Spleen (tissue), 11 donors: ENCODE results near the gene RUNDC3A. TPM values are rescaled to one million over a fixed set of nuclear protein-coding genes. Genes with fewer than 3 reads are reported as not detected.

Experiments
- DNase-seq: peaks from one replicate; pipeline ENCODE4 v3.0.0-alpha.2; 2020
- H3K27ac ChIP-seq, 8 donors: fragments of 200-600 bp; sonication (generic) in 7 of 8; 1 replicate in 4 of 8; 2 replicates in 4 of 8; pipeline versions ENCODE4 v1.5.0 to v1.8.0; 2016 to 2021; ENCODE audit warnings: inconsistent platforms in 4 of 8, mild to moderate bottlenecking in 4 of 8, moderate library complexity in 1 of 8
- H3K27me3 ChIP-seq, 7 donors: fragments of 200-600 bp; sonication (generic) in 6 of 7; replicated peaks in 1 of 7; 1 replicate in 4 of 7; 2 replicates in 3 of 7; pipeline versions ENCODE4 v1.5.0 to v1.8.0; 2016 to 2021; ENCODE audit warnings: inconsistent platforms in 3 of 7, mild to moderate bottlenecking in 1 of 7
- H3K36me3 ChIP-seq, 6 donors: fragments of 200-600 bp; sonication (generic) in 5 of 6; 1 replicate in 4 of 6; 2 replicates in 2 of 6; pipeline versions ENCODE4 v1.5.0 to v1.8.0; 2016 to 2021; ENCODE audit warnings: inconsistent platforms in 2 of 6
- H3K4me1 ChIP-seq, 6 donors: fragments of 200-600 bp; sonication (generic) in 5 of 6; 1 replicate in 3 of 6; 2 replicates in 3 of 6; pipeline versions ENCODE4 v1.5.0 to v1.8.0; 2016 to 2021; ENCODE audit warnings: inconsistent platforms in 3 of 6
- H3K4me3 ChIP-seq, 8 donors: fragments of 200-600 bp; sonication (generic) in 7 of 8; 1 replicate in 4 of 8; 2 replicates in 4 of 8; pipeline versions ENCODE4 v1.5.0 to v1.8.0; 2016 to 2021; ENCODE audit warnings: inconsistent platforms in 4 of 8, mild to moderate bottlenecking in 4 of 8, moderate library complexity in 2 of 8
- H3K9me3 ChIP-seq, 8 donors: fragments of 200-600 bp; sonication (generic) in 7 of 8; 1 replicate in 4 of 8; 2 replicates in 4 of 8; pipeline versions ENCODE4 v1.5.0 to v1.8.0; 2016 to 2021; ENCODE audit warnings: inconsistent platforms in 4 of 8
- POLR2A ChIP-seq, 3 donors: fragments of 450-650 bp; IDR thresholded peaks; one replicate each; pipeline ENCODE4 v1.5.1; 2017; ENCODE audit warnings: antibody characterized with exemption in 3 of 3, mild to moderate bottlenecking in 1 of 3
- POLR2AphosphoS5 ChIP-seq, 3 donors: sonication (generic); formaldehyde crosslinking; IDR thresholded peaks; one replicate each; pipeline ENCODE4 v1.5.1; 2017; ENCODE audit warnings: antibody characterized with exemption in 3 of 3
- WGBS, 5 donors: extraction: QIAGEN DNeasy Blood & Tissue Kit in 3 of 5; methylation state at CpG; one replicate each; pipeline versions ENCODE4 v1.1.5 to v1.1.7; 2013 to 2018; 5-methylcytosine and 5-hydroxymethylcytosine counted together
- intact Hi-C: fragments of 100-400 bp; cut with DNase I; formaldehyde crosslinking; loops from one replicate; pipeline ENCODE4 v1.15.0; 2023; ENCODE audit warnings: low total_unique reads
- polyA plus RNA-seq, 3 donors: library from polyadenylated mRNA; stranded (reverse); fragments of 200-250 nt; gene quantifications; one replicate each; pipeline ENCODE4 v1.2.1, GENCODE V29; 2013
- total RNA-seq, 7 donors: library from RNA; depleted of rRNA in 3 of 7; stranded (reverse); fragments of >200 nt in 3 of 7; fragmentation: NEBNext Ultra II Directional in 4 of 7; extraction: Animal tissue kit (Norgen Biotek cat#: 25700) in 4 of 7; gene quantifications; one replicate each; pipeline versions ENCODE4 v1.1.0 to v1.2.1, GENCODE V29; 2016 to 2021
- TF ChIP-seq, protein P1 (sequence below), 11 experiments: fragments of 200-600 bp in 7 of 11; fragments of 450-650 bp in 4 of 11; sonication (generic) in 4 of 11; IDR thresholded peaks in 8 of 11; conservative IDR thresholded peaks in 3 of 11; 1 replicate in 7 of 11; 2 replicates in 4 of 11; pipeline versions ENCODE4 v1.4.0 to v1.8.0; 2016 to 2021; ENCODE audit warnings: antibody characterized with exemption in 11 of 11, inconsistent platforms in 4 of 11, mild to moderate bottlenecking in 1 of 11
- donor health status: healthy with polysubstance abuse.
- donor health status: DM: no; HTN: no; CAD: no; lungs with moderate emphysema.
- donor health status: DM: no; HTN: no; CAD: no.
- donor health status: Bipolar disorder and iron deficiency.
- donor health status: healthy.
- donor health status: DM: no; HTN: no; CAD: no.
- donor health status: DM: yes; HTN: yes; CAD: no.

RUNDC3A gene
- total and polyA plus RNA-seq, 10 donors, result 0.48 to 14.6 (median 1.7) TPM

DNA sequence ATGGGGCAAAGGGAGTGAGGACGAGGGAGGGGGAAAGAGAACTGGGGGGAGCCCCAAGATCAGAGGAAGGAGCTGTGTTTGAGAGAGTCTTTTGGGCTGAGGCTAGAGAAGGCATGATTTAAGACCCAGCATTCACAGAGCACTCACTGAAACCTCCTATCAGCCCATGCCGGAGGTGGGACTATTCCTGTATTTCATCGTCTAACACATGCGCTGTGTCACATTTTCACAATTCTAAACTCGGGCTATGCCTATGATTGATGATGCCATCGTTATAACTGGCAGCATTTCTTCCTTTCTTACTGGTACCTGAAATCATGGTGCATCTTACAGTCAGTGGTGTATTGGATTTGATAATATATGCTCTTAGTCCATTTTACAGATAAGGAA lies 51.7 kb downstream of the RUNDC3A start:
- Histone ChIP-seq H3K36me3 (no peaks in the 10 kb centered on the region), H3K27me3 (peaks cover 0 to 45% (median 16%) of the 10 kb centered on the region in 7 donors), H3K9me3 (no peaks in the 10 kb centered on the region), H3K4me3 (no peak overlapping the region), H3K4me1 (peaks cover 4 to 37% (median 19%) of the 10 kb centered on the region in 6 donors), H3K27ac (no peak overlapping the region)
- TF ChIP-seq, protein P1, sequence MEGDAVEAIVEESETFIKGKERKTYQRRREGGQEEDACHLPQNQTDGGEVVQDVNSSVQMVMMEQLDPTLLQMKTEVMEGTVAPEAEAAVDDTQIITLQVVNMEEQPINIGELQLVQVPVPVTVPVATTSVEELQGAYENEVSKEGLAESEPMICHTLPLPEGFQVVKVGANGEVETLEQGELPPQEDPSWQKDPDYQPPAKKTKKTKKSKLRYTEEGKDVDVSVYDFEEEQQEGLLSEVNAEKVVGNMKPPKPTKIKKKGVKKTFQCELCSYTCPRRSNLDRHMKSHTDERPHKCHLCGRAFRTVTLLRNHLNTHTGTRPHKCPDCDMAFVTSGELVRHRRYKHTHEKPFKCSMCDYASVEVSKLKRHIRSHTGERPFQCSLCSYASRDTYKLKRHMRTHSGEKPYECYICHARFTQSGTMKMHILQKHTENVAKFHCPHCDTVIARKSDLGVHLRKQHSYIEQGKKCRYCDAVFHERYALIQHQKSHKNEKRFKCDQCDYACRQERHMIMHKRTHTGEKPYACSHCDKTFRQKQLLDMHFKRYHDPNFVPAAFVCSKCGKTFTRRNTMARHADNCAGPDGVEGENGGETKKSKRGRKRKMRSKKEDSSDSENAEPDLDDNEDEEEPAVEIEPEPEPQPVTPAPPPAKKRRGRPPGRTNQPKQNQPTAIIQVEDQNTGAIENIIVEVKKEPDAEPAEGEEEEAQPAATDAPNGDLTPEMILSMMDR (IDR thresholded peaks at IDR 0.05 in 8 of 11, conservative IDR thresholded peaks at IDR 0.05 in 3 of 11), result no peak
- TF ChIP-seq POLR2AphosphoS5 (IDR thresholded peaks at IDR 0.05) (no peak), POLR2A (IDR thresholded peaks at IDR 0.05) (no peak)
- DNase-seq, result no peak
- WGBS, 5 donors, result 53 to 71% (median 65%) methylated on average over 6 of the region's 6 CpGs
- intact Hi-C loops, result no loop called here

DNA sequence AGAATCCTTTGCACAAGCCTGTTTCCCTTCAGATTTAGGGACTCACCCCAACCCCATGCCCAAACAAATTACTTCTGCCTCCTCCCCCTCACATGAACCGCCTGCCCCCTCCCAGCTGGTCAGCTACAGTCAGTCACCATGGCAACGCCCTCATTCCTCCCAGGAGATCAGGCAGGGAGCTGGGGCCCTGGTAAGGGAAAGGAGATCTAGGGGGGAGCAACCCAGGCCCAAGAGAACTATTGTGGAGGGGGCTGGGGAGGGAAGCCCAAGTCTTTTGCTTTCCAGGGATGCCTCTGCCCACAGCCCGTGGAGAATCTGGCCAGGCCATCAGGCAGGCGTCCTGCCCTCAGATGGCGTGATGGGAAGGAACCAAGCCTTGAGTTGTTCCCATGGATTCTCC lies 52.4 kb downstream of the RUNDC3A start:
- Histone ChIP-seq H3K4me3 (no peak overlapping the region), H3K36me3 (no peaks in the 10 kb centered on the region), H3K4me1 (peaks cover 4 to 37% (median 19%) of the 10 kb centered on the region in 6 donors), H3K9me3 (no peaks in the 10 kb centered on the region), H3K27ac (no peak overlapping the region), H3K27me3 (peaks cover 0 to 51% (median 16%) of the 10 kb centered on the region in 7 donors)
- TF ChIP-seq, protein P1 (IDR thresholded peaks at IDR 0.05 in 8 of 11, conservative IDR thresholded peaks at IDR 0.05 in 3 of 11), result no peak
- TF ChIP-seq POLR2AphosphoS5 (IDR thresholded peaks at IDR 0.05), result no peak
- no peak for TF ChIP-seq POLR2A (IDR thresholded peaks at IDR 0.05)
- no peak for DNase-seq
- intact Hi-C loops, result no loop called here
- WGBS, 5 donors, result 67 to 84% (median 74%) methylated on average over 5 of the region's 5 CpGs

DNA sequence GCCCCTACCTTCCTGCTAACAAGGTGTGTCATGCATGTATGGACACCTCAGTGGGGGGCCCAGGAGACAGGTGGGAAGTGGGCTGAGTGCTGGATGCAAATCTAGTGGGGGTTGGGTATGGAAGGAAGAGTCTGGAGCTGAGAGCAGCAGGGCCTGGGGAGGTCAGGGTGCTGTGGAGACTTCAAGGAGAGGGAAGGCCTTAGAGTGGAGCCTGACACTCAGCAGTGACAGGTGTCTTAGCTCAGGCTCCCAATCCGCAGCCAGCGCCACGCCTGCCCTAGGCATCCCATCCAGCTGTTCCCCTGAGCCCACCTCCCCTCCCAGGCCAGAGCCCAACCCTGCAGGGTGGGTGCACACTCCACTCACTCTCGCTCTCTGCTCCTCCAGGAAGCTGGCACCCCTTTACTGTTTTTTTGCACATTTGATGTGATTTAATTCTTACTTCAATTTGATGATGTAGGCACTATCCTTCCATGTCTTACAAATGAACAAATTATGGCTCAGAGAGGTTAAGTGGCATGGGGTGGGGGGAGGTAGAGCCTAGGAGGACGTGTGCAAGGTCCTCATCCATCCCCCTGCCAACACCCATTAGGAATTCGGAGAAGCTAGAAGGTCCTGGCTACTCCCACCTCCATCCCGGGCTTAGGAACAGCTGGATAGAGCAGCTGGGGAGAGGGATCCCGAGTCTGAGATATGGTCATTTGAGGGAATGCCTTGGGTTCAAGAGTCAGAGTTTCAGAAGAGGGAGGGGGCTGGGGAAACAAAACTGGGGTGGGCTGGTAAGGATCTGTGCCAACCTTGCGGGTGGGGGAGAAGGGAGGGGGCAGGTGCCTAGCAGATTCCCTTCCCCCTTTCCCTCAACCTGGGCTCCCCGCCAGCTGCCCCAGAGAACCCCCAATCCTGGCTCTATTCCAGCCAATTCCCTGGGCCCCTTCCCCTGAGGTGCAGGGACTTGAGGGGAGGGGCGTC lies 53.2 kb downstream of the RUNDC3A start:
- Histone ChIP-seq H3K36me3 (no peaks in the 10 kb centered on the region), H3K27me3 (peaks cover 0 to 58% (median 16%) of the 10 kb centered on the region in 7 donors), H3K4me3 (no peak overlapping the region), H3K27ac (no peak overlapping the region), H3K4me1 (peaks cover 4 to 37% (median 19%) of the 10 kb centered on the region in 6 donors), H3K9me3 (no peaks in the 10 kb centered on the region)
- DNase-seq, result no peak
- intact Hi-C loops, result no loop called here
- 60 to 71% (median 64%) methylated on average over 11 of the region's 11 CpGs for WGBS, 5 donors
- TF ChIP-seq, protein P1 (IDR thresholded peaks at IDR 0.05 in 8 of 11, conservative IDR thresholded peaks at IDR 0.05 in 3 of 11), result no peak
- TF ChIP-seq POLR2AphosphoS5 (IDR thresholded peaks at IDR 0.05) (no peak), POLR2A (IDR thresholded peaks at IDR 0.05) (no peak)

DNA sequence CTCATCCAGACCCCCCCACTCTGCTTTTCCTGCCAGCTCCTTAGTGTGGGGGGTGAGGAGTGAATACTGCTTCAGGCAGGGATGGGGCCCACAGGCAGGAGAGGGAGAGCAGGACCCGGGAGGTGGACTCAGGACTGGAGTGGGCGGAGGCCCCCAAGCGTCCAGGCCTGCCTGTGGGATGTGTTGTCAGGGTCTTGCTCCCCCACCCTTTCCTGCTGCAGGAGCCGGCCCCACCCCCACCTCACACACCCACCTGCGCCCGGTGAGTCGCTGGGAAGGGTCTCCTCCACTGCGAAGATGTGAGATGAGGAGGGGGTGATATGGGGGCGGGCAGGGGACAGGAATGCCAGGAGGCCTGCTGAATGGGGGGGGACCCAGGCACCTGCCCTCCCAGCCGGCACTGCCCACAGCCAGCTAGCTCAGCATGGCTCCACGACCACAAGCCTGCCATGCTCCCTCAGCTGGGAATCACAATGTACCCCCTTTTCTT lies 54.1 kb downstream of the RUNDC3A start:
- intact Hi-C loops, result no loop called here
- peaks cover 4 to 37% (median 19%) of the 10 kb centered on the region in 6 donors for H3K4me1 ChIP-seq
- no peaks in the 10 kb centered on the region for H3K9me3 ChIP-seq
- WGBS, 5 donors, result 19 to 29% (median 22%) methylated on average over 3 to 11 of the region's 11 CpGs
- H3K36me3 ChIP-seq, result no peaks in the 10 kb centered on the region
- H3K4me3 ChIP-seq, result peak overlapping the region in 3 of 8 donors; percentile 42 to 75 (median 53)
- peaks cover 0 to 67% (median 16%) of the 10 kb centered on the region in 7 donors for H3K27me3 ChIP-seq
- no peak for DNase-seq
- TF ChIP-seq, protein P1 (IDR thresholded peaks at IDR 0.05 in 8 of 11, conservative IDR thresholded peaks at IDR 0.05 in 3 of 11), result no peak
- TF ChIP-seq POLR2A (IDR thresholded peaks at IDR 0.05) (no peak), POLR2AphosphoS5 (IDR thresholded peaks at IDR 0.05) (no peak)
- no peak overlapping the region for H3K27ac ChIP-seq
